ENCODE measurements around the gene NHLH1. TPM values are rescaled to one million over a fixed set of nuclear protein-coding genes. Genes with fewer than 3 reads are reported as not detected.

The NHLH1 gene
- total and polyA plus RNA-seq, 2 donors (not counting 3 experiments of a cell fraction or from before 2014, with no cell fraction given), result 0.46 TPM

DNA sequence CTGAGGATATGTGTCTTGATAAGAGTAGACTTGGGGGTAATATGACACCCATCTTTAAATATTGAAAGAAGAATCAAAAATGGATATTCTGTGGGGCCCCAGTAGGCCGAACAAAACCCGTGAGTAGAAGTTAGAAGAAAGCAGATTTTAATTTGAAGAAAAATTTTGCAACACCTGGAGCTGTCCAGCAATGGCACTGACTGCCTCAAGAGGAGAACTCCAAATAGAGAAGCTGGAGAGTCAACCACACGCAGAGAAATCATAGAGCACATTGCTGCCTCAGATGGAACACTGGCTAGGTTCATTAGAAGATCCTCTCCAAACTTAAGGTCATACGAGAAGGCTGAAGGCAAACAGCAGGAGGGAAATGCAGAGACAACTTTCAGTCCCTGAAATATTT is 6.8 kb downstream of the NHLH1 start:
- H3K4me1 ChIP-seq (ENCODE audit: control insufficient read depth, extremely low read depth, insufficient read depth, low read length), result no peaks in the 10 kb centered on the region
- H3K9me1 ChIP-seq (replicated peaks; ENCODE audit: control insufficient read depth, extremely low read depth, insufficient read depth, low read length), result no peaks in the 10 kb centered on the region
- dilution Hi-C loops (cut with MboI; ENCODE audit: extremely low pct_ligation_motif_present, low sequenced_read_pairs), result no loop called here
- H4K20me1 ChIP-seq (replicated peaks; ENCODE audit: control insufficient read depth, extremely low read depth, insufficient read depth, low read length), result no peaks in the 10 kb centered on the region
- ChIA-PET CTCF (interaction anchor here (1.0 to 6.7 kb wide), 8 partner anchors 10 to 289 kb away, joined by 3 to 100 read pairs (median 4); no protein-coding TSS in a partner anchor), POLR2A (no interaction called here)
- H3K27ac ChIP-seq (ENCODE audit: insufficient read depth, low read depth, low read length), result no peak overlapping the region
- no peaks in the 10 kb centered on the region for H3K79me2 ChIP-seq (ENCODE audit: control insufficient read depth, insufficient read depth, low read length)
- H2AFZ ChIP-seq (ENCODE audit: low read depth, low read length), result no peak overlapping the region
- TF ChIP-seq FOS (IDR thresholded peaks at IDR 0.05; ENCODE audit: borderline replicate concordance, insufficient read depth, low read length) (no peak), EZH2 (IDR thresholded peaks at IDR 0.05; ENCODE audit: borderline replicate concordance, low read depth, low read length, severe bottlenecking) (no peak), JUN (IDR thresholded peaks at IDR 0.05; ENCODE audit: borderline replicate concordance, insufficient read depth, insufficient read length, low read depth) (no peak), POLR2A (IDR thresholded peaks at IDR 0.05; ENCODE audit: low read depth, low read length) (no peak), GATA2 (IDR thresholded peaks at IDR 0.05; ENCODE audit: insufficient read depth, insufficient read length, low read depth, low read length) (no peak), POLR2AphosphoS5 (IDR thresholded peaks at IDR 0.05; ENCODE audit: insufficient read depth, low read depth, low read length) (no peak)
- TF ChIP-seq, protein P1, sequence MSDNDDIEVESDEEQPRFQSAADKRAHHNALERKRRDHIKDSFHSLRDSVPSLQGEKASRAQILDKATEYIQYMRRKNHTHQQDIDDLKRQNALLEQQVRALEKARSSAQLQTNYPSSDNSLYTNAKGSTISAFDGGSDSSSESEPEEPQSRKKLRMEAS (IDR thresholded peaks at IDR 0.05; ENCODE audit: insufficient read depth, insufficient read length), result no peak
- TF ChIP-seq, protein P2, sequence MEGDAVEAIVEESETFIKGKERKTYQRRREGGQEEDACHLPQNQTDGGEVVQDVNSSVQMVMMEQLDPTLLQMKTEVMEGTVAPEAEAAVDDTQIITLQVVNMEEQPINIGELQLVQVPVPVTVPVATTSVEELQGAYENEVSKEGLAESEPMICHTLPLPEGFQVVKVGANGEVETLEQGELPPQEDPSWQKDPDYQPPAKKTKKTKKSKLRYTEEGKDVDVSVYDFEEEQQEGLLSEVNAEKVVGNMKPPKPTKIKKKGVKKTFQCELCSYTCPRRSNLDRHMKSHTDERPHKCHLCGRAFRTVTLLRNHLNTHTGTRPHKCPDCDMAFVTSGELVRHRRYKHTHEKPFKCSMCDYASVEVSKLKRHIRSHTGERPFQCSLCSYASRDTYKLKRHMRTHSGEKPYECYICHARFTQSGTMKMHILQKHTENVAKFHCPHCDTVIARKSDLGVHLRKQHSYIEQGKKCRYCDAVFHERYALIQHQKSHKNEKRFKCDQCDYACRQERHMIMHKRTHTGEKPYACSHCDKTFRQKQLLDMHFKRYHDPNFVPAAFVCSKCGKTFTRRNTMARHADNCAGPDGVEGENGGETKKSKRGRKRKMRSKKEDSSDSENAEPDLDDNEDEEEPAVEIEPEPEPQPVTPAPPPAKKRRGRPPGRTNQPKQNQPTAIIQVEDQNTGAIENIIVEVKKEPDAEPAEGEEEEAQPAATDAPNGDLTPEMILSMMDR (IDR thresholded peaks at IDR 0.05; ENCODE audit: extremely low read depth in 1 of 2, insufficient read depth in 1 of 2, low read depth in 1 of 2, low read length in 2 of 2), result no peak
- no peak for FAIRE-seq
- no peaks in the 10 kb centered on the region for H3K36me3 ChIP-seq (ENCODE audit: control insufficient read depth in 2 of 2, extremely low read depth in 1 of 2, insufficient read depth in 2 of 2, low read length in 2 of 2)
- peaks cover 15 to 20% of the 10 kb centered on the region in 2 experiments for H3K27me3 ChIP-seq (ENCODE audit: control insufficient read depth in 2 of 2, insufficient read depth in 2 of 2, low read length in 2 of 2)
- no peaks in the 10 kb centered on the region for H3K9me3 ChIP-seq (replicated peaks; ENCODE audit: control insufficient read depth, insufficient read depth, low read length)
- H3K4me3 ChIP-seq (replicated peaks in 1 of 3; ENCODE audit: insufficient read depth in 1 of 3, low read depth in 1 of 3, low read length in 3 of 3), result no peak overlapping the region
- H3K4me2 ChIP-seq (ENCODE audit: insufficient read depth, low read length), result no peak overlapping the region
- H3K9ac ChIP-seq (replicated peaks; ENCODE audit: extremely low read depth, insufficient read depth, low read length), result no peak overlapping the region
- no TSS peak for BruUV-seq (replicated peaks)
- no peak for DNase-seq (ENCODE audit: low read depth, low spot score)
- intact Hi-C loops (cut with micrococcal nuclease), result no loop called here

Measured in endothelial cell of umbilical vein (primary cell).